GM19324 (cell line): ENCODE results near the gene GPD2.

Experiments
- ATAC-seq: cut with Tn5 transposase; IDR thresholded peaks from one replicate; pipeline ENCODE4 v1.9.1; 2021; ENCODE audit warnings: mild to moderate bottlenecking, moderate library complexity; ENCODE audit not compliant: unreplicated experiment, low FRiP score

Gene GPD2

GRCh38 chr2:156435396-156435717 is 822 bp upstream of the GPD2 start:
- no peak for ATAC-seq

- peak; percentile 70 for ATAC-seq
Observed at GRCh38 chr2:156436497-156437085, 412 bp downstream of the GPD2 start.

GRCh38 chr2:156437272-156437930 is 1.2 kb downstream of the GPD2 start:
- ATAC-seq, result peak; percentile 37

- ATAC-seq, result no peak
Observed at GRCh38 chr2:156437931-156438410, 1.8 kb downstream of the GPD2 start.

- ATAC-seq, result no peak
Observed at GRCh38 chr2:156443089-156443488, 6.9 kb downstream of the GPD2 start.

- ATAC-seq, result no peak
Observed at GRCh38 chr2:156445296-156446220, 9.4 kb downstream of the GPD2 start.

- no peak for ATAC-seq
Observed at GRCh38 chr2:156447761-156448160, 11.6 kb downstream of the GPD2 start.

GRCh38 chr2:156448766-156449165 is 12.6 kb downstream of the GPD2 start:
- no peak for ATAC-seq

GRCh38 chr2:156452971-156453370 is 16.8 kb downstream of the GPD2 start:
- ATAC-seq, result no peak

GRCh38 chr2:156455361-156455975 is 19.3 kb downstream of the GPD2 start:
- no peak for ATAC-seq

- peak; percentile 62 for ATAC-seq
Observed at GRCh38 chr2:156456616-156457015, 20.4 kb downstream of the GPD2 start.

- no peak for ATAC-seq
Observed at GRCh38 chr2:156457523-156458517, 21.6 kb downstream of the GPD2 start.

GRCh38 chr2:156459720-156460119 is 23.5 kb downstream of the GPD2 start:
- no peak for ATAC-seq

GRCh38 chr2:156464106-156464505 is 27.9 kb downstream of the GPD2 start:
- no peak for ATAC-seq

GRCh38 chr2:156465573-156465972 is 29.4 kb downstream of the GPD2 start:
- ATAC-seq, result no peak

- no peak for ATAC-seq
Observed at GRCh38 chr2:156466739-156467405, 30.7 kb downstream of the GPD2 start.

GRCh38 chr2:156470975-156471583 is 34.9 kb downstream of the GPD2 start:
- ATAC-seq, result no peak

GRCh38 chr2:156471762-156472161 is 35.6 kb downstream of the GPD2 start:
- no peak for ATAC-seq

- no peak for ATAC-seq
Observed at GRCh38 chr2:156472686-156473085, 36.5 kb downstream of the GPD2 start.
